OCI-LY7 (cell line): ENCODE results near the gene PCBP3. TPM values are rescaled to one million over a fixed set of nuclear protein-coding genes. Genes with fewer than 3 reads are reported as not detected.

Experiments used
- BruUV-seq: library from RNA; stranded (reverse); fragments of 400-500 nt; replicated peaks from 2 replicates; lab custom pipeline; 2021; lab: Mats Ljungman, UMichigan
- CTCF ChIA-PET: fragments of 300-600 bp; sonication (Branson Sonifier 250); formaldehyde crosslinking; loops from one replicate; lab custom pipeline; 2022; ENCODE audit warnings: antibody characterized with exemption; ENCODE audit not compliant: unreplicated experiment; lab: Charles Lee
- POLR2A ChIA-PET: fragments of 300-600 bp; sonication (Branson Sonifier 250); formaldehyde crosslinking; loops from one replicate; lab custom pipeline; 2022; ENCODE audit warnings: antibody characterized with exemption; lab: Charles Lee
- DNase-seq: peaks from one replicate; pipeline ENCODE4 v3.0.0-alpha.2; 2015; ENCODE audit warnings: low spot score
- H2AFZ ChIP-seq: fragments of 200-600 bp; sonication (generic), shearing (Covaris generic); 2 replicates; pipeline ENCODE4 v1.6.1; 2014; ENCODE audit warnings: mild to moderate bottlenecking, antibody characterized with exemption, low read length, moderate library complexity
- H3K27ac ChIP-seq: fragments of 200-600 bp; sonication (generic); 2 replicates; pipeline ENCODE4 v1.5.1; 2014; ENCODE audit warnings: mixed run types, low read depth, mild to moderate bottlenecking, moderate library complexity, low read length, inconsistent platforms; ENCODE audit not compliant: poor library complexity, severe bottlenecking
- H3K36me3 ChIP-seq: fragments of 200-600 bp; sonication (generic); 2 replicates; pipeline ENCODE4 v1.6.1; 2014; ENCODE audit warnings: mild to moderate bottlenecking, antibody characterized with exemption, low read length, moderate library complexity, mixed read lengths; ENCODE audit not compliant: insufficient read depth
- H3K4me1 ChIP-seq: fragments of 200-600 bp; sonication (generic); 2 replicates; pipeline ENCODE4 v1.5.1; 2014; ENCODE audit warnings: mild to moderate bottlenecking, low read length; ENCODE audit not compliant: insufficient read depth, poor library complexity, severe bottlenecking
- H3K4me2 ChIP-seq: fragments of 200-600 bp; sonication (generic); 2 replicates; pipeline ENCODE4 v1.6.1; 2014; ENCODE audit warnings: mild to moderate bottlenecking, low read length
- H3K4me3 ChIP-seq: fragments of 200-600 bp; sonication (generic); 2 replicates; pipeline ENCODE4 v1.5.1; 2014; ENCODE audit warnings: mild to moderate bottlenecking, low read depth, low read length; ENCODE audit not compliant: poor library complexity, severe bottlenecking
- H3K79me2 ChIP-seq: fragments of 200-600 bp; sonication (generic); 2 replicates; pipeline ENCODE4 v1.6.1; 2016; ENCODE audit warnings: low read depth, mild to moderate bottlenecking, low read length, moderate library complexity, mixed read lengths; ENCODE audit not compliant: insufficient read depth
- H3K9me2 ChIP-seq: fragments of 200-600 bp; sonication (generic); 2 replicates; pipeline ENCODE4 v1.6.1; 2016; ENCODE audit warnings: mild to moderate bottlenecking, low read length, mixed read lengths; ENCODE audit not compliant: insufficient read depth
- H3K9me3 ChIP-seq: fragments of 200-600 bp; sonication (generic); 2 replicates; pipeline ENCODE4 v1.6.1; 2014; ENCODE audit warnings: mild to moderate bottlenecking, mixed run types, low read length, mixed read lengths
- H4K20me1 ChIP-seq: fragments of 200-600 bp; sonication (generic); 2 replicates; pipeline ENCODE4 v1.6.1; 2014; ENCODE audit warnings: mild to moderate bottlenecking, antibody characterized with exemption, low read length, moderate library complexity, mixed read lengths; ENCODE audit not compliant: insufficient read depth
- CTCF ChIP-seq: fragments of 200-600 bp; sonication (generic); conservative IDR thresholded peaks from 2 replicates; pipeline ENCODE4 v1.5.1; 2014; ENCODE audit warnings: mild to moderate bottlenecking, antibody characterized with exemption, low read length, moderate library complexity, mixed read lengths
- EZH2phosphoT487 ChIP-seq: fragments of 200-600 bp; sonication (generic); IDR thresholded peaks from 2 replicates; pipeline ENCODE4 v1.6.1; 2018; ENCODE audit warnings: low read depth, borderline replicate concordance, mild to moderate bottlenecking, mixed run types, antibody characterized with exemption, low read length, moderate library complexity, mixed read lengths
- intact Hi-C: fragments of 100-400 bp; cut with micrococcal nuclease; formaldehyde crosslinking; loops from one replicate; pipeline ENCODE4 v1.10.0; 2022; ENCODE audit not compliant: unreplicated experiment
- total RNA-seq, 2 experiments: library from RNA; depleted of rRNA in 1 of 2; stranded (reverse); fragments of >200 nt in 1 of 2; shearing (Covaris generic) in 1 of 2; gene quantifications; 2 replicates each; pipeline ENCODE4 v1.2.3, GENCODE V29; 2014 to 2022

Gene PCBP3
- total RNA-seq, 2 experiments from 2014 or later, result 0.61 TPM; not detected in 1

GRCh38 chr21:45979651-45980050, 336.1 kb downstream of the PCBP3 start:
- Histone ChIP-seq H3K36me3 (no peaks in the 10 kb centered on the region), H2AFZ (no peak overlapping the region), H3K27ac (no peak overlapping the region), H3K4me1 (no peaks in the 10 kb centered on the region), H3K4me2 (no peak overlapping the region), H3K9me2 (no peaks in the 10 kb centered on the region), H4K20me1 (no peaks in the 10 kb centered on the region), H3K79me2 (no peaks in the 10 kb centered on the region), H3K9me3 (no peaks in the 10 kb centered on the region), H3K4me3 (no peak overlapping the region)
- DNase-seq, result no peak
- intact Hi-C loops, result no loop called here
- ChIA-PET POLR2A (no interaction called here), CTCF (no interaction called here)
- BruUV-seq, result no TSS peak
- no peak for TF ChIP-seq EZH2phosphoT487
- TF ChIP-seq CTCF, result no peak

GRCh38 chr21:45980271-45980670, 336.7 kb downstream of the PCBP3 start:
- H3K27ac ChIP-seq, result no peak overlapping the region
- CTCF ChIA-PET, result no interaction called here
- H4K20me1 ChIP-seq, result no peaks in the 10 kb centered on the region
- no TSS peak for BruUV-seq
- intact Hi-C loops, result no loop called here
- H3K9me2 ChIP-seq, result no peaks in the 10 kb centered on the region
- H3K36me3 ChIP-seq, result no peaks in the 10 kb centered on the region
- H3K4me2 ChIP-seq, result no peak overlapping the region
- H3K9me3 ChIP-seq, result no peaks in the 10 kb centered on the region
- no peaks in the 10 kb centered on the region for H3K79me2 ChIP-seq
- no peak overlapping the region for H3K4me3 ChIP-seq
- DNase-seq, result no peak
- H3K4me1 ChIP-seq, result no peaks in the 10 kb centered on the region
- TF ChIP-seq EZH2phosphoT487 (no peak), CTCF (no peak)
- POLR2A ChIA-PET, result no interaction called here
- H2AFZ ChIP-seq, result no peak overlapping the region

GRCh38 chr21:45980697-45981096, 337.2 kb downstream of the PCBP3 start:
- no peaks in the 10 kb centered on the region for H3K9me2 ChIP-seq
- H3K36me3 ChIP-seq, result no peaks in the 10 kb centered on the region
- DNase-seq, result no peak
- no peaks in the 10 kb centered on the region for H3K79me2 ChIP-seq
- POLR2A ChIA-PET, result no interaction called here
- intact Hi-C loops, result no loop called here
- H3K4me3 ChIP-seq, result no peak overlapping the region
- no TSS peak for BruUV-seq
- H4K20me1 ChIP-seq, result no peaks in the 10 kb centered on the region
- H2AFZ ChIP-seq, result no peak overlapping the region
- no peaks in the 10 kb centered on the region for H3K4me1 ChIP-seq
- peak overlapping the region; percentile 55 for H3K4me2 ChIP-seq
- H3K9me3 ChIP-seq, result no peaks in the 10 kb centered on the region
- TF ChIP-seq CTCF (no peak), EZH2phosphoT487 (no peak)
- CTCF ChIA-PET, result no interaction called here
- H3K27ac ChIP-seq, result no peak overlapping the region
